GM12875 (cell line): ENCODE measurements around the gene KIF3B.

Experiments used
- H3K4me3 ChIP-seq: one replicate; pipeline ENCODE4 v1.5.1; 2011; ENCODE audit warnings: low read depth, low read length, control low read depth
- CTCF ChIP-seq: IDR thresholded peaks from 2 replicates; pipeline ENCODE4 v1.5.1; 2011; ENCODE audit warnings: low read depth, mild to moderate bottlenecking, control low read depth, inconsistent platforms, low read length, moderate library complexity, borderline replicate concordance; ENCODE audit not compliant: insufficient read depth

Gene KIF3B

GRCh38 chr20:32330555-32330897, 53.1 kb downstream of the KIF3B start:
- TF ChIP-seq CTCF: no peak
- H3K4me3 ChIP-seq: no peak overlapping the region

- no peak overlapping the region for H3K4me3 ChIP-seq
- no peak for TF ChIP-seq CTCF
These were observed 55.2 kb downstream of the KIF3B start for GRCh38 chr20:32332614-32333013.

DNA sequence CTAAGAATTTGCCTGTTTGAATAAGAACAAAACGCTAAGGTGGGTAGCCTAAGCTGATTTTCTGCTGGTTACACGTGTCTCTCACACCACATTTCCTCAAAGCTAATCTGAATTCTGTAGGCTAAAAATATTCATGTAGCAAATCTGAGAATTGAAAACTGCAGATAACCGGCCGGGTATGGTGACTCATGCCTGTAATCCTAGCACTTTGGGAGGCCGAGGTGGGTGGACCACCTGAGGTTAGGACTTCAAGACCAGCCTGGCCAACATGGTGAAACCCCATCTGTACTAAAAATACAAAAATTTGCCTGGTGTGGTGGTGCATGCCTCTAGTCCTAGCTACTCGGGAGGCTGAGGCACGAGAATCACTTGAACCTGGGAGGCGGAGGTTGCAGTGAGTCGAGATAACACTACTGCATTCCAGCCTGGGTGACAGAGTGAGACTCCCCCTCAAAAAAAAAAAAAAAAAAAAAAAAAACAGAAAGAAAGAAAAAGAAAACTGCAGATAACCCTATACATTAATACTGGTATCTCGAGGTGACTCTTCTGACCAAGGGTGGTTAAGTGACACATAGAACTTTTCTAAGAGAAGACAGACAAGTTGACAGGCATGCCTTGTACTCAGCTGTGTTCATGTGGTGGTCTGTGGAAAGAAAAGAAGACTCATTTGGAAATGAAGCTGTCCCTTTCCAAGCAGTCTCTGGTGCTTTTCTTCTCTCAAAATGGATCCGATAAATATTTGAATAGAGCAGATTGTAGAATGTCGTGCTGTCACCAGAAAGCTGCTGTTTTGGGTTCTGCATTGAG, 55.9 kb downstream of the KIF3B start:
- no peak for TF ChIP-seq CTCF
- no peak overlapping the region for H3K4me3 ChIP-seq

DNA sequence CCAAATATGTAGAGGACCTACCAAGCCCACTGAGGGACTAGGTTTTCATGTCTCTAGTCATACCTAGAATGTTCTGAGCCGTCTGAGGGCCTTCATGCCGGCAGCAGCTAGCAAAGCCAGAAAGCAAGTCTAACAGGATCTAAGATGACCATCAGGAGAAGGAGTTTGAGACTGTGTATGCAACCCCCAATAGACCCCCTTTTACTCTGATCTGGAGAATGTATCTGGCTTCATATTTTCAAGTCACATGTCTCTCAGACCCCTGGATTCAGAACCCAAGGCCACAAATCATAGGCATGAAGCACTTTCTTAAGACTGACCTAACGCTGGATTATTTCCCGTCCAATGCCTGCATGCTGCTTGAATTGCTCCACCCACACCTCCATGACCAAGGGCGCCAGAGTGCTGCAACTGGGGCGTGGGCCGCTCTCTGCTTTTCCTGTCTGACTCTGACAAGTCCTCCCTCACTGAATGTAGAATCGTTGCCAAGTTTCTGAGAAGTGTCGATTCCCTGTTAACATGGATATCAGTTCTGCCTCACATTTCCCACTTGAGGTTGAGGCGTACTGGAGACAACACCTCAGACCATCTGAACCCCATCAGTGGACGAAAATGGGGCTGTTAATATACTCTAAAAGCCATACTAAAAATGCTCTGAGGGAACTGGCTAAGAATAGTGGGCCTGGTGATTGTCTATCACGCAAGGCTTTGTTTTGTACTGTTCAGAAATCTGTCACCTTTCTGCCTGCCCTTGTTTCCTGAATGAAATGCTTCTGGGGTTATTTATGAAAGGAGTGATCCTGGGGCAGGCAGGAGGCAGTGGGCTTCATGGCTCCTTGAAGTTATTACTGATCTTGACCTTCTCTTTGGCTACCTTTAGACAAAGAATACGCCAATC, 56.8 kb downstream of the KIF3B start:
- H3K4me3 ChIP-seq: no peak overlapping the region
- TF ChIP-seq CTCF: no peak

DNA sequence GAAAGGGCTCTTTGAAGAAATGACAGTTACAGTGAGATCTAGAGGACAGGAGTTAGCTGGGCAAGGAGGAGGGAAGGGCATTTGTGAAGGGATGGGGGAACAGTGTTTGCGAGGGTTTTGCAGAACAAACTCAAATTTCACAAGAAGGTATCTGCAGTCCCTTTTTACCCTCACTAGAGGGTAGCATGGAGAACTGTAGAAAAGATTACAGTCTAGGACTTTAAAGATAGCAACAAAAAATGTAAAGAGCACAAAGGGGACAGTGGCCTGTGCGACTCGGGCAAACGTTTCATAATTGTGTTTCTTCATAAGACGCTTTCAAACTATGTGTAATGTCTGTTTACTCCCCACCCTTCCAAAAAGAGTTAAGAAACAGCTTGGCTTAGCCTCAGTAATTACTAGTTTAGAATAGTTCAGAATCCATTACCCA, 59.5 kb downstream of the KIF3B start:
- peak; percentile 48; the same call in 1 of the 2 replicates for TF ChIP-seq CTCF

DNA sequence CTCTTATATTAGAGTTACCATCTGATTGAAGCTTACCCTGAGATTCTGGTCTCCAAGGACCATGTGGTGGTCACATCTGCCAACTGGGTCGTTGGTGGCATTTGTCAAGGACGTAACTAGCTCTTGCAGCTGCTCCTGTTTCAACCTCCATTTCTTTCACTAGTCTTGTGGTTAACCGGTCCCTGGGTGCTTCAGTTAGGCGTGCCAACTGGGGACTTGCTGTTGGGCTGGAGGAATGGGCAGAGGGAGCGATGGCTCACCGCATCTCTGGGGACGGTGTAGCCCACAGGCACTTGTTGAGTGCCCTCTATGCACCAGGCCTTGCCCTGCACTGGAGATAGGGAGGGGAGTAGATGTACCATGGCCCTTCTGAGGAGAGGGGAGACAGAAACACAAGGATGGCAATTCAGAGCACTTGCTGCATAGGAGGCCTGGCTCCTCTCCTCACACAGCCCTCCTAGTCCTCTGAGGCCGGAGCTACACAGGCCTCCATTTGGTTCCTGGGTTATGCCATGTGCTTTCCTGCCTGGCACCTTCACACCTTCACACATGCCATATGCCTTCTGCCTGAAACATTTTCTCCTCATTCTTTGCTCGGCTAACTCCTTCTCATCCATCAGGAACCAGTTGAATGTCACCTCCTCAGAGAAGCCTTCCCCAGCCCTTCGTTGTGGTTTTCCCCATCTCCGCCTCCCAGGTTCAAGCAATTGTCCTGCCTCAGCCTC, 60.6 kb downstream of the KIF3B start:
- no peak overlapping the region for H3K4me3 ChIP-seq
- no peak for TF ChIP-seq CTCF

More for the DNA sequence above, 59.5 kb downstream of the KIF3B start:
- H3K4me3 ChIP-seq: no peak overlapping the region
